Type B pancreatic cell (in vitro differentiated cells): ENCODE data around the gene LYPLA2. TPM values are rescaled to one million over a fixed set of nuclear protein-coding genes. Genes with fewer than 3 reads are reported as not detected.

ENCODE experiments used
- DNase-seq: peaks from one replicate; pipeline ENCODE4 v3.0.0; 2021; ENCODE audit warnings: mixed read lengths; ENCODE audit not compliant: unreplicated experiment; ENCODE audit errors: extremely low spot score
- H3K27ac Mint-ChIP-seq: 2 replicates; pipeline ENCODE4 v1.8.0; 2021; ENCODE audit warnings: mild to moderate bottlenecking, mixed read lengths
- H3K27me3 Mint-ChIP-seq: 2 replicates; pipeline ENCODE4 v1.8.0; 2021; ENCODE audit warnings: mixed read lengths
- H3K36me3 Mint-ChIP-seq: 2 replicates; pipeline ENCODE4 v1.8.0; 2021; ENCODE audit warnings: mixed read lengths
- H3K4me1 Mint-ChIP-seq: one replicate; pipeline ENCODE4 v1.8.0; 2021; ENCODE audit warnings: mixed read lengths; ENCODE audit not compliant: unreplicated experiment
- H3K4me3 Mint-ChIP-seq: 2 replicates; pipeline ENCODE4 v1.8.0; 2021; ENCODE audit warnings: mild to moderate bottlenecking, mixed read lengths
- H3K9me3 Mint-ChIP-seq: 2 replicates; pipeline ENCODE4 v1.8.0; 2021; ENCODE audit warnings: mixed read lengths
- CTCF ChIP-seq: fragments of 200-600 bp; sonication (generic); conservative IDR thresholded peaks from 2 replicates; pipeline ENCODE4 v1.5.0; 2021; ENCODE audit warnings: antibody characterized with exemption, mild to moderate bottlenecking
- total RNA-seq: library from RNA; stranded (reverse); gene quantifications from 2 replicates; pipeline ENCODE4 v1.2.1, GENCODE V29; 2021; ENCODE audit warnings: low replicate concordance

The LYPLA2 gene
- total RNA-seq, 1 donor from 2014 or later: 83.6 TPM

- no peaks in the 10 kb centered on the region for H3K27me3 Mint-ChIP-seq
- H3K9me3 Mint-ChIP-seq: no peaks in the 10 kb centered on the region
- H3K27ac Mint-ChIP-seq: no peak overlapping the region
- H3K4me1 Mint-ChIP-seq: no peaks in the 10 kb centered on the region
- H3K4me3 Mint-ChIP-seq: no peak overlapping the region
- no peak for TF ChIP-seq CTCF
- DNase-seq: no peak
- H3K36me3 Mint-ChIP-seq: peaks cover 19% of the 10 kb centered on the region
Measured at GRCh38 chr1:23757812-23758211, 33.1 kb upstream of the LYPLA2 start.

GRCh38 chr1:23759277-23759676 is 31.7 kb upstream of the LYPLA2 start:
- H3K4me3 Mint-ChIP-seq: no peak overlapping the region
- H3K36me3 Mint-ChIP-seq: peaks cover 12% of the 10 kb centered on the region
- no peaks in the 10 kb centered on the region for H3K27me3 Mint-ChIP-seq
- H3K9me3 Mint-ChIP-seq: no peaks in the 10 kb centered on the region
- no peaks in the 10 kb centered on the region for H3K4me1 Mint-ChIP-seq
- DNase-seq: no peak
- TF ChIP-seq CTCF: no peak
- no peak overlapping the region for H3K27ac Mint-ChIP-seq

- H3K27me3 Mint-ChIP-seq: no peaks in the 10 kb centered on the region
- no peak for DNase-seq
- H3K4me1 Mint-ChIP-seq: no peaks in the 10 kb centered on the region
- H3K36me3 Mint-ChIP-seq: peaks cover 7% of the 10 kb centered on the region
- no peak overlapping the region for H3K27ac Mint-ChIP-seq
- no peak for TF ChIP-seq CTCF
- no peak overlapping the region for H3K4me3 Mint-ChIP-seq
- H3K9me3 Mint-ChIP-seq: no peaks in the 10 kb centered on the region
Measured at GRCh38 chr1:23763041-23763577, 27.8 kb upstream of the LYPLA2 start.

GRCh38 chr1:23768733-23769132 is 22.2 kb upstream of the LYPLA2 start:
- TF ChIP-seq CTCF: no peak
- Mint-ChIP-seq H3K27me3 (no peaks in the 10 kb centered on the region), H3K27ac (no peak overlapping the region), H3K4me3 (no peak overlapping the region), H3K9me3 (no peaks in the 10 kb centered on the region), H3K36me3 (no peaks in the 10 kb centered on the region), H3K4me1 (no peaks in the 10 kb centered on the region)
- no peak for DNase-seq

GRCh38 chr1:23772049-23772853 is 18.7 kb upstream of the LYPLA2 start:
- H3K27me3 Mint-ChIP-seq: no peaks in the 10 kb centered on the region
- H3K36me3 Mint-ChIP-seq: no peaks in the 10 kb centered on the region
- H3K4me1 Mint-ChIP-seq: peaks cover 8% of the 10 kb centered on the region
- no peak overlapping the region for H3K4me3 Mint-ChIP-seq
- TF ChIP-seq CTCF: peak; percentile 89
- no peaks in the 10 kb centered on the region for H3K9me3 Mint-ChIP-seq
- peak; percentile 87 for DNase-seq
- H3K27ac Mint-ChIP-seq: no peak overlapping the region
